GM19324 (cell line): ENCODE results near the gene WEE2.
"Not testable (repeated sequence)": the region's sequence is repeated elsewhere in the genome, so short reads cannot be mapped to it uniquely, and the experiment has no call there.

ENCODE experiments used
- ATAC-seq: cut with Tn5 transposase; IDR thresholded peaks from one replicate; pipeline ENCODE4 v1.9.1; 2021; ENCODE audit warnings: mild to moderate bottlenecking, moderate library complexity; ENCODE audit not compliant: unreplicated experiment, low FRiP score

Gene WEE2

DNA sequence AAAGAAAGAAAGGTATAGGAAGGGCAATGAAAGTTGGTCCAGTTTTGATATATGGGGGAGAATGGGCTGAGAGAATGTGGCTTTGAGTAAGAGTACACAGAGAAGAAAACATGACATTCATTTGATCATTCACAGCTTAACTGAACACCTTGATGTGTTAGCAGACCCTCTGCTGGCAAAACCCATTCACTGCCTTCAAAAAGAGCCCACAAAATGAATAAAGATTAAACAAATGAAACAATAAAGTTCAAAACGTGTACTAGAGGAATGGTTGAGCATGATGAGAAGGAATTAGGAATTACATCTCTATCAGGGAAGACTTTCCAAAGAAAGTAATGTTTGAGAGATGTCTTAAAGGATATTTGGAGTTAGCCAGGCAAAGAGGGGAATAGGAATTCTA is 2.1 kb downstream of the WEE2 start:
- no peak for ATAC-seq

- ATAC-seq = no peak
Observed at GRCh38 chr7:141712603-141713255, 4.6 kb downstream of the WEE2 start.

GRCh38 chr7:141713890-141714289 is 5.7 kb downstream of the WEE2 start:
- ATAC-seq = no peak

DNA sequence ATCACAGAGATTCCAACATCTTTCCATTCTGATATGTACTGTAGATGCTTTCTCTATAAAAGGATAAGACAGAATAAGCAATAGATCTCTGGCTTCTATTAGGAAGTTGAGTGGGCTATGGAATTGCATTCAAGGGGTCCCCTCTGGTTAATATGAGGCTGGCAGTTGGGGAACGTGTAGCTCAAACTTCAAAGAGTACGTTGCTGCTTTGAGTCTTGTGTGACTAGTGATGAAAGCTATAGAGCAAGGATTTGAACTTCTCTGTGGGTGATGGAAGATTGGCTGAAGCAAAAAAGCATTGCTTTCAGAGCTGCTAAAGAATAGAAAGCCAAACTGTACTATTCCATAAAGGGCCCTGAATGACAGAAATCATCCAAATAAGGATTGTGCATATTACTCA is 6.4 kb downstream of the WEE2 start:
- no peak for ATAC-seq

DNA sequence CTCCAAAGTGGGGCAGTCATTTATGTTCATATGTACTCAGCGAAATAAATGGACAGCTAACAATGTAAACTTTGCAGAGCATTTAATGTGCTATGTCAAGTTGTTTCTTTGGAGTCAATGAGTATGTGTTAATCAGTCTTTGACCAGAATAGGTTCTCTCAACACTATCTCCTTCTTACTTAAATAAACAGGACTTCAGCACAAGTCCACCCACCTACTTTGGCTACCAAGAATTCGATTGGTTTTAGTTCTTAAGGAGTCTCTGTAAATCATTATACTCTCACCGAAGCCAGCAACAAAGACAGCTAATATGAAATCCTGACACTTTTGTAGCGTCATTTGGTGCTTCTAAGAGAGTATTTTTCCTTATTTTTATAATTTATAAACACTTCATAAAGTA is 6.9 kb downstream of the WEE2 start:
- ATAC-seq = no peak

- no peak for ATAC-seq
Observed at GRCh38 chr7:141715794-141716689, 7.9 kb downstream of the WEE2 start.

DNA sequence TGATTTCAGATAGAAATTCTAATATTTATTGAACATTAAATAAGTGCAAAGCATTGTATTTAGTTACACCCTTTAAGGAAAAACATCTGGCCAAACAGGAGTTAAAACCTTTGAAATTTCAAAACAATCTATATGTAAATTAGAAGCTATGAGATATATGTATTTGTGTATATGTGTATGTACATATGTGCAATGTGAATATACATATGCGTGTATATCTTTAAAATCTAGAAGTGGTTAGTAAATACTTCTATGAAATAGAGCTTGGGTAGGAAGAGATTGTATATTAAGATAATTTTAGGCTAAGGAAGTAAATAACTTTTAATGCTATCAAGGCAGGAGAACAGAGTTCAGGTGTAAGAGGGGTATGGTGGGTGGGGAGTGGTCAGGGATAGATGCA is 9.3 kb downstream of the WEE2 start:
- ATAC-seq = no peak

- no peak for ATAC-seq
Observed at GRCh38 chr7:141722529-141722928, 14.4 kb downstream of the WEE2 start.

GRCh38 chr7:141729020-141729419 is 20.9 kb downstream of the WEE2 start:
- no peak for ATAC-seq

DNA sequence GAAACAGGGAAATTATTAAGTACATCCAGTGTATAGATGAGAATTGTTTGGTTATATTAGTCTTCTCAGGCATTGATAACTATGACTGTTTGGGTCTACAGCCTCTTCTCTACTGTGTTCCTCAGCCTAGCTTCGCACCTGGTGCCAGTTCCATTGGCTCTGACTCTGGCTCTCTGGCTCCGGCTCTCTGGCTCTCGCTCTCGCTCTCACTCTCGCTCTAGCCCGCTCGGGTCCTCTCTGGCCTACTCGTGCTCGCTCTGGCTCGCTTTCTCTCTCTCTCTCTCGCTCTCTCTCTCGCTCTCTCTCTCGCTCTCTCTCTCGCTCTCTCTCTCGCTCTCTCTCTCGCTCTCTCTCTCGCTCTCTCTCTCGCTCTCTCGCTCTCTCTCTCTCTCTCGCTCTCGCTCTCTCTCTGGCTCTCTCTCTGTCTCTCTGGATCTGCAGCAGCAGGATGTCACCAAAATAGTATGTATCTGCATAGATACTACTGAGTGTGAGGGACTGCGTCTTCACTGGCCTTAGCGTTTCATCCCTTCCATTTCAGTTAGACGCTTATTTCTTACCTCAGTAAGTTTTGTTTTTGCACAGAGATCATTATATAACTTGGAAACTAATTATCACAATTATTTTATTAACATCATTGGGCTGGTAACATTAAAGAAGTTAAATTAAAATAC is 23.5 kb downstream of the WEE2 start:
- ATAC-seq = no peak

GRCh38 chr7:141737118-141737835 is 29.1 kb downstream of the WEE2 start:
- ATAC-seq = no peak

GRCh38 chr7:141737836-141738591 is 29.9 kb downstream of the WEE2 start, which contains the start of gene SSBP1:
SSBP1 (plus strand) TSS chr7:141738358; CDS start chr7:141739167, 809 bp downstream.
- ATAC-seq = peak; percentile 94

- ATAC-seq = no peak
Observed at GRCh38 chr7:141738592-141739013, 30.4 kb downstream of the WEE2 start.

- no peak for ATAC-seq
Observed at GRCh38 chr7:141739250-141739649, 31.1 kb downstream of the WEE2 start.

DNA sequence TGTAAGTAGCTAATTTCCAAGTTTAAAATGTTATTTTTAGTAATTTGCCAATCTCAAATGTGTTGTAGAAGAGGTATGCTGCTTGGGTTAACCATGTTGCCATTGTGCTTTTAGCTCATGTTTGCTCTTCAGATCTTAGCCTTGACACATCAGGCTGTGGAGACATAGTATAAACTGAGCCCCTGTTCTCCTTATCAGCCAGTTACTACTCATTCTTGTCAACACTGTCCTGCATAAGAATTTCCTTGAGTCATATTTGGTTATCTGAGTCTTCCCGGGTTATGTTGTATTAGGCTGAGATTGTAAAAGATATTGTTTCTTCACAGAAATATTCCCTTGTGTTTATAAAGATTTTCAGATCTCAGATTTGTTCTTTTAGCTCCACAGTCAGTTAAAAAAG is 34.1 kb downstream of the WEE2 start:
- ATAC-seq = no peak

- ATAC-seq = no peak
Observed at GRCh38 chr7:141744131-141744530, 36.0 kb downstream of the WEE2 start.

GRCh38 chr7:141748396-141748795 is 40.2 kb downstream of the WEE2 start:
- no peak for ATAC-seq

DNA sequence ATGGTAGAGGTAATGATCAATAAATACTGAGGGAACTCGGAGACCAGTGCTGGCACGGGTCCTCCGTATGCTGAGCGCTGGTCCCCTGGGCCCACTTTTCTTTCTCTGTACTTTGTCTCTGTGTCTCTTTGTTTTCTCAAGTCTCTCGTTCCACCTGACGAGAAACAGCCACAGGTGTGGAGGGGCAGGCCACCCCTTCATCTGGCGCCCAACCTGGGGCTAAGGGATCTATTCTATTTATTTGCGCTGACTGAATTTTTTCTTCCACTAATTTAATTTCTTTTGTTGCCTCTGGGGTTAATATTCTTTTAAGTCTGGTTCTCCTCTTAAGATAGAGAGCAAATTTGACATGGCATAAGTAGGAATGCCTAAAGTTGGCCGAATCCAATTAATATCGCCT is 43.8 kb downstream of the WEE2 start:
- not testable (repeated sequence) for ATAC-seq

- ATAC-seq = no peak
Observed at GRCh38 chr7:141752634-141753033, 44.5 kb downstream of the WEE2 start.

- ATAC-seq = no peak
Observed at GRCh38 chr7:141754939-141755338, 46.8 kb downstream of the WEE2 start.
